WTC11 (cell line): ENCODE data around the gene ZNF26. TPM values are rescaled to one million over a fixed set of nuclear protein-coding genes. Genes with fewer than 3 reads are reported as not detected.

Experiments used
- ATAC-seq: fragments of 200-7000 bp; cut with Tn5 transposase; 2 replicates; pipeline ENCODE4 v1.10.0; 2021; ENCODE audit warnings: mild to moderate bottlenecking, moderate library complexity
- CTCF ChIA-PET: fragments of 300-600 bp; sonication (Branson Sonifier 250); formaldehyde crosslinking; loops from one replicate; lab custom pipeline; 2021; ENCODE audit warnings: antibody characterized with exemption; lab: Charles Lee
- POLR2A ChIA-PET: fragments of 350-600 bp; sonication (Branson Sonifier 250); formaldehyde crosslinking; loops from one replicate; lab custom pipeline; 2021; ENCODE audit warnings: antibody characterized with exemption; lab: Charles Lee
- DNase-seq: peaks from one replicate; pipeline ENCODE4 v3.0.0; 2021; ENCODE audit warnings: low spot score
- H3K27ac Mint-ChIP-seq: 2 replicates; pipeline ENCODE4 v1.8.0; 2021; ENCODE audit warnings: mixed read lengths
- H3K27me3 Mint-ChIP-seq: 2 replicates; pipeline ENCODE4 v1.8.0; 2021; ENCODE audit warnings: low read depth, mild to moderate bottlenecking, moderate library complexity, mixed read lengths
- H3K36me3 Mint-ChIP-seq: 2 replicates; pipeline ENCODE4 v1.8.0; 2021; ENCODE audit warnings: mixed read lengths
- H3K4me1 Mint-ChIP-seq: 2 replicates; pipeline ENCODE4 v1.8.0; 2022; ENCODE audit warnings: mixed read lengths
- H3K4me3 Mint-ChIP-seq: 2 replicates; pipeline ENCODE4 v1.8.0; 2021; ENCODE audit warnings: mild to moderate bottlenecking, moderate library complexity, mixed read lengths
- H3K9me3 Mint-ChIP-seq: 2 replicates; pipeline ENCODE4 v1.8.0; 2021; ENCODE audit warnings: mixed read lengths
- ARID4B ChIP-seq: sonication (generic); formaldehyde crosslinking; IDR thresholded peaks from 2 replicates; pipeline ENCODE4 v1.8.0; 2023; ENCODE audit warnings: missing genetic modification reagents, mild to moderate bottlenecking, borderline replicate concordance
- E2F1 ChIP-seq: sonication (generic); formaldehyde crosslinking; IDR thresholded peaks from 2 replicates; pipeline ENCODE4 v1.8.0; 2022; ENCODE audit warnings: mild to moderate bottlenecking, missing genetic modification reagents
- ERG ChIP-seq: fragments of 250-450 bp; sonication (Bioruptor Pico); IDR thresholded peaks from 2 replicates; pipeline ENCODE4 v1.8.0; 2021; ENCODE audit warnings: mild to moderate bottlenecking
- IRF1 ChIP-seq: sonication (generic); formaldehyde crosslinking; IDR thresholded peaks from 2 replicates; pipeline ENCODE4 v1.8.0; 2023; ENCODE audit warnings: missing genetic modification reagents
- MXD4 ChIP-seq: fragments of 250-450 bp; sonication (Bioruptor Pico); IDR thresholded peaks from 2 replicates; pipeline ENCODE4 v1.8.0; 2021; ENCODE audit warnings: mild to moderate bottlenecking, moderate library complexity, borderline replicate concordance
- NR2C2 ChIP-seq: sonication (generic); formaldehyde crosslinking; IDR thresholded peaks from 2 replicates; pipeline ENCODE4 v1.8.0; 2022; ENCODE audit warnings: mild to moderate bottlenecking, missing genetic modification reagents
- PRDM15 ChIP-seq: sonication (generic); formaldehyde crosslinking; IDR thresholded peaks from 2 replicates; pipeline ENCODE4 v1.8.0; 2022; ENCODE audit warnings: missing genetic modification reagents
- TCF7 ChIP-seq: sonication (generic); formaldehyde crosslinking; IDR thresholded peaks from 2 replicates; pipeline ENCODE4 v1.8.0; 2022; ENCODE audit warnings: mild to moderate bottlenecking, low read depth, missing genetic modification reagents, moderate library complexity
- ZNF219 ChIP-seq: sonication (generic); formaldehyde crosslinking; IDR thresholded peaks from 2 replicates; pipeline ENCODE4 v1.8.0; 2023; ENCODE audit warnings: missing genetic modification reagents, mild to moderate bottlenecking, borderline replicate concordance
- ZNF532 ChIP-seq: fragments of 250-450 bp; sonication (Bioruptor Pico); IDR thresholded peaks from 2 replicates; pipeline ENCODE4 v1.9.0; 2021; ENCODE audit warnings: mild to moderate bottlenecking, borderline replicate concordance
- ZSCAN18 ChIP-seq: fragments of 250-450 bp; sonication (Bioruptor Pico); IDR thresholded peaks from 2 replicates; pipeline ENCODE4 v2.1.2; 2022; ENCODE audit warnings: mild to moderate bottlenecking, moderate library complexity
- total RNA-seq: library from RNA; stranded (reverse); gene quantifications from 3 replicates; pipeline ENCODE4 v1.2.3, GENCODE V29; 2021

Gene ZNF26
- total RNA-seq, 1 experiment from 2014 or later = 11.9 TPM

GRCh38 chr12:133061954-133062353, 75.8 kb downstream of the ZNF26 start (continued):
- TF ChIP-seq IRF1 (CRISPR knock-in tag) = no peak
- no peak for TF ChIP-seq ZNF219 (CRISPR knock-in tag)
- TF ChIP-seq TCF7 (CRISPR knock-in tag) = no peak
- TF ChIP-seq ERG (CRISPR knock-in tag) = no peak
- no peak for TF ChIP-seq PRDM15 (CRISPR knock-in tag)
- no peak for TF ChIP-seq NR2C2
- TF ChIP-seq ZNF532 = no peak
- TF ChIP-seq ARID4B (CRISPR knock-in tag) = no peak

- peaks cover 91% of the 10 kb centered on the region for H3K36me3 Mint-ChIP-seq
- TF ChIP-seq PRDM15 (CRISPR knock-in tag) = no peak
- no peak for TF ChIP-seq E2F1 (CRISPR knock-in tag)
- TF ChIP-seq ZSCAN18 (CRISPR knock-in tag) = no peak
- no peak for TF ChIP-seq MXD4 (CRISPR knock-in tag)
These were observed 77.4 kb downstream of the ZNF26 start for GRCh38 chr12:133063556-133063955.

More at GRCh38 chr12:133063556-133063955, 77.4 kb downstream of the ZNF26 start:
- POLR2A ChIA-PET = no interaction called here
- CTCF ChIA-PET = no interaction called here
- Mint-ChIP-seq H3K4me3 (no peak overlapping the region), H3K27me3 (peaks cover 35% of the 10 kb centered on the region), H3K9me3 (peaks cover 88% of the 10 kb centered on the region), H3K4me1 (no peaks in the 10 kb centered on the region), H3K27ac (no peak overlapping the region)
- ATAC-seq (no peak), DNase-seq (no peak)
